ENCODE measurements around the gene USE1.

Gene USE1

GRCh38 chr19:17219286-17219685 lies 4.1 kb downstream of the USE1 start:
- no peak overlapping the region for H3K4me2 ChIP-seq (ENCODE audit: low read length)
- peaks cover 13% of the 10 kb centered on the region for H3K4me1 ChIP-seq (ENCODE audit: insufficient read depth, low read length, severe bottlenecking)
- no peak for TF ChIP-seq CTCF (IDR thresholded peaks at IDR 0.05; ENCODE audit: low read length)
- no peak for TF ChIP-seq EZH2 (IDR thresholded peaks at IDR 0.05; ENCODE audit: borderline replicate concordance, low read length)
- H3K9me3 ChIP-seq (ENCODE audit: low read length), result no peaks in the 10 kb centered on the region
- H3K79me2 ChIP-seq (ENCODE audit: insufficient read depth, low read length), result no peaks in the 10 kb centered on the region
- H3K9me2 ChIP-seq (ENCODE audit: low read depth, low read length), result no peaks in the 10 kb centered on the region
- H3K9ac ChIP-seq (ENCODE audit: low read length), result no peak overlapping the region
- no peaks in the 10 kb centered on the region for H4K20me1 ChIP-seq (ENCODE audit: insufficient read depth, low read length)
- H3K27ac ChIP-seq (ENCODE audit: low read depth, low read length, poor library complexity, severe bottlenecking), result no peak overlapping the region
- H2AFZ ChIP-seq (ENCODE audit: low read length), result no peak overlapping the region
- no peaks in the 10 kb centered on the region for H3K27me3 ChIP-seq (ENCODE audit: insufficient read depth, low read length)
- H3K4me3 ChIP-seq (ENCODE audit: low read depth, low read length, poor library complexity, severe bottlenecking), result no peak overlapping the region
- peaks cover 23% of the 10 kb centered on the region for H3K36me3 ChIP-seq (ENCODE audit: insufficient read depth, low read length)
- H3F3A ChIP-seq (ENCODE audit: insufficient read depth, low read length), result no peaks in the 10 kb centered on the region

GRCh38 chr19:17220207-17220758 lies 5.1 kb downstream of the USE1 start:
- Histone ChIP-seq H3K4me1 (ENCODE audit: insufficient read depth, low read length, severe bottlenecking) (peaks cover 5% of the 10 kb centered on the region), H3K79me2 (ENCODE audit: insufficient read depth, low read length) (no peaks in the 10 kb centered on the region), H3K4me2 (ENCODE audit: low read length) (no peak overlapping the region), H3K36me3 (ENCODE audit: insufficient read depth, low read length) (peaks cover 23% of the 10 kb centered on the region), H3F3A (ENCODE audit: insufficient read depth, low read length) (no peaks in the 10 kb centered on the region), H2AFZ (ENCODE audit: low read length) (no peak overlapping the region), H3K4me3 (ENCODE audit: low read depth, low read length, poor library complexity, severe bottlenecking) (no peak overlapping the region), H3K27ac (ENCODE audit: low read depth, low read length, poor library complexity, severe bottlenecking) (no peak overlapping the region), H3K27me3 (ENCODE audit: insufficient read depth, low read length) (no peaks in the 10 kb centered on the region), H4K20me1 (ENCODE audit: insufficient read depth, low read length) (no peaks in the 10 kb centered on the region), H3K9me3 (ENCODE audit: low read length) (no peaks in the 10 kb centered on the region), H3K9me2 (ENCODE audit: low read depth, low read length) (no peaks in the 10 kb centered on the region), H3K9ac (ENCODE audit: low read length) (no peak overlapping the region)
- TF ChIP-seq EZH2 (IDR thresholded peaks at IDR 0.05; ENCODE audit: borderline replicate concordance, low read length) (no peak), CTCF (IDR thresholded peaks at IDR 0.05; ENCODE audit: low read length) (no peak)

GRCh38 chr19:17225053-17225452 lies 9.9 kb downstream of the USE1 start:
- H3K9ac ChIP-seq (ENCODE audit: low read length), result no peak overlapping the region
- no peaks in the 10 kb centered on the region for H3K79me2 ChIP-seq (ENCODE audit: insufficient read depth, low read length)
- no peak for TF ChIP-seq EZH2 (IDR thresholded peaks at IDR 0.05; ENCODE audit: borderline replicate concordance, low read length)
- TF ChIP-seq CTCF (IDR thresholded peaks at IDR 0.05; ENCODE audit: low read length), result no peak
- H4K20me1 ChIP-seq (ENCODE audit: insufficient read depth, low read length), result no peaks in the 10 kb centered on the region
- H3K4me3 ChIP-seq (ENCODE audit: low read depth, low read length, poor library complexity, severe bottlenecking), result no peak overlapping the region
- H3K9me3 ChIP-seq (ENCODE audit: low read length), result no peaks in the 10 kb centered on the region
- H3K4me1 ChIP-seq (ENCODE audit: insufficient read depth, low read length, severe bottlenecking), result peaks cover 21% of the 10 kb centered on the region
- H3K4me2 ChIP-seq (ENCODE audit: low read length), result no peak overlapping the region
- H2AFZ ChIP-seq (ENCODE audit: low read length), result no peak overlapping the region
- no peaks in the 10 kb centered on the region for H3K9me2 ChIP-seq (ENCODE audit: low read depth, low read length)
- peaks cover 6% of the 10 kb centered on the region; the same call in 1 of the 2 replicates for H3K36me3 ChIP-seq (ENCODE audit: insufficient read depth, low read length)
- no peaks in the 10 kb centered on the region for H3F3A ChIP-seq (ENCODE audit: insufficient read depth, low read length)
- H3K27ac ChIP-seq (ENCODE audit: low read depth, low read length, poor library complexity, severe bottlenecking), result no peak overlapping the region
- H3K27me3 ChIP-seq (ENCODE audit: insufficient read depth, low read length), result no peaks in the 10 kb centered on the region
